Parathyroid adenoma (tissue), 2 donors: ENCODE data around the gene KRTAP4-16.
"Not testable (repeated sequence)": the region's sequence is repeated elsewhere in the genome, so short reads cannot be mapped to it uniquely, and the experiment has no call there.

Experiments
- H2AFZ ChIP-seq: fragments of 300-600 bp; sonication (generic); one replicate; pipeline ENCODE4 v1.7.0; 2017; ENCODE audit warnings: antibody characterized with exemption, mild to moderate bottlenecking
- H3K27ac ChIP-seq: fragments of 300-600 bp; sonication (generic); one replicate; pipeline ENCODE4 v1.7.0; 2017
- H3K27me3 ChIP-seq: fragments of 300-600 bp; sonication (generic); one replicate; pipeline ENCODE4 v1.7.0; 2017; ENCODE audit warnings: low read length; ENCODE audit not compliant: control insufficient read depth, insufficient read depth
- H3K36me3 ChIP-seq: fragments of 300-600 bp; sonication (generic); one replicate; pipeline ENCODE4 v1.7.0; 2017; ENCODE audit warnings: low read length; ENCODE audit not compliant: control insufficient read depth, insufficient read depth
- H3K4me1 ChIP-seq: fragments of 300-600 bp; sonication (generic); one replicate; pipeline ENCODE4 v1.7.0; 2017; ENCODE audit warnings: control low read depth
- H3K4me2 ChIP-seq: fragments of 300-600 bp; sonication (generic); one replicate; pipeline ENCODE4 v1.7.0; 2017; ENCODE audit warnings: low read length
- H3K4me3 ChIP-seq: fragments of 300-600 bp; sonication (generic); one replicate; pipeline ENCODE4 v1.7.0; 2017; ENCODE audit warnings: low read depth, low read length
- H3K79me2 ChIP-seq: fragments of 300-600 bp; sonication (generic); one replicate; pipeline ENCODE4 v1.7.0; 2017; ENCODE audit warnings: control low read depth
- H3K9ac ChIP-seq: fragments of 300-600 bp; sonication (generic); one replicate; pipeline ENCODE4 v1.7.0; 2017; ENCODE audit warnings: mild to moderate bottlenecking
- H3K9me3 ChIP-seq: fragments of 300-600 bp; sonication (generic); one replicate; pipeline ENCODE4 v1.7.0; 2017; ENCODE audit warnings: low read length; ENCODE audit not compliant: control insufficient read depth
- TF ChIP-seq, protein P1 (sequence below): fragments of 300-600 bp; sonication (generic); IDR thresholded peaks from one replicate; pipeline ENCODE4 v1.7.0; 2017; ENCODE audit warnings: antibody characterized with exemption, mild to moderate bottlenecking
- donor health status: primary hyperparathyroidism.

KRTAP4-16 gene

DNA sequence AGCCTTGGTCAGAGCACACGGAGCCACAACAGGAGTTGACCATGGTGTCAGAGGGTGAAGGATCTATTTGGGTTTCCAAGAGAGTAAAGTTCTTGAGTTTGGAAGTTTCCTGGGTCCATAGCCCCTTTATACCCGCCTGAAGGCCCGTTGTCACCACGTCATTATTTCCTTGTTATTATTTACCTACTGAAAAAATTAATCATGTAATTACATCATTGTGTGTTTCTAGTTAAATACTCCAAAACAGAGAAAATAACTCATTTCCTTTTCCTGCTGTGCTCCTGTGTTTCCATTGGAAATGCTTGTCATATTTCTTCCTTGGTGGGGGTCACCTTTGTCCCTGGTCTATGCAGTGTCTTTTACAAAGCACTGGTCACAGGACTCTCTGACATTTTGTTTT is 4.0 kb downstream of the KRTAP4-16 start, which contains the start of gene KRTAP4-8:
Gene KRTAP4-8, minus strand, starts transcription at position 101 of the 400 bp plus-strand sequence. Its CDS starts 58 bp downstream, at position 43.
- H3K9ac ChIP-seq: no peak within 1 kb of the TSS
- no peaks in the 10 kb centered on the region for H3K27me3 ChIP-seq
- H3K79me2 ChIP-seq: no peaks in the 10 kb centered on the region
- no peak within 1 kb of the TSS for H2AFZ ChIP-seq
- H3K4me3 ChIP-seq: no peak within 1 kb of the TSS
- no peaks in the 10 kb centered on the region for H3K36me3 ChIP-seq
- no peak within 1 kb of the TSS for H3K4me2 ChIP-seq
- no peak within 1 kb of the TSS for H3K27ac ChIP-seq
- H3K9me3 ChIP-seq: no peaks in the 10 kb centered on the region
- TF ChIP-seq, protein P1, sequence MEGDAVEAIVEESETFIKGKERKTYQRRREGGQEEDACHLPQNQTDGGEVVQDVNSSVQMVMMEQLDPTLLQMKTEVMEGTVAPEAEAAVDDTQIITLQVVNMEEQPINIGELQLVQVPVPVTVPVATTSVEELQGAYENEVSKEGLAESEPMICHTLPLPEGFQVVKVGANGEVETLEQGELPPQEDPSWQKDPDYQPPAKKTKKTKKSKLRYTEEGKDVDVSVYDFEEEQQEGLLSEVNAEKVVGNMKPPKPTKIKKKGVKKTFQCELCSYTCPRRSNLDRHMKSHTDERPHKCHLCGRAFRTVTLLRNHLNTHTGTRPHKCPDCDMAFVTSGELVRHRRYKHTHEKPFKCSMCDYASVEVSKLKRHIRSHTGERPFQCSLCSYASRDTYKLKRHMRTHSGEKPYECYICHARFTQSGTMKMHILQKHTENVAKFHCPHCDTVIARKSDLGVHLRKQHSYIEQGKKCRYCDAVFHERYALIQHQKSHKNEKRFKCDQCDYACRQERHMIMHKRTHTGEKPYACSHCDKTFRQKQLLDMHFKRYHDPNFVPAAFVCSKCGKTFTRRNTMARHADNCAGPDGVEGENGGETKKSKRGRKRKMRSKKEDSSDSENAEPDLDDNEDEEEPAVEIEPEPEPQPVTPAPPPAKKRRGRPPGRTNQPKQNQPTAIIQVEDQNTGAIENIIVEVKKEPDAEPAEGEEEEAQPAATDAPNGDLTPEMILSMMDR: no peak
- H3K4me1 ChIP-seq: no peaks in the 10 kb centered on the region

DNA sequence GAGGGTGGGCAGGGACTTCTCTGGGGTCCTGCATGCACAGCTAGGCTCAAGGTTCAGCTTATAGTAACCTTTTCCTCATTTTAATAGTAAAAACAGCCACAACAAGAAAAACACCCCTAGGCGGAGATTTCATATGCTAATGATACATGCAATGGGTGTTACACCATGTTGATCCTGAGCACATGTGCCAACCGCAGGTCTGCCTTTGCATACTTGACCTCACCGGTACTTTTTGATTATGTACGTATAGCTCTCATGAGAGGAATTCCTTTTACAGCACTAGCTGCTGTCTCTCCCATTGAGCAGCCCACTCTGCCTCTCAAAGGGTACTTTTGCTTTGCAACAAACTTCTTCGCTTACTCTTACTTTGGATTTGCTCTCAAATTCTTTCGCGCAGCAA is 6.0 kb downstream of the KRTAP4-16 start:
- no peaks in the 10 kb centered on the region for H3K4me1 ChIP-seq
- no peaks in the 10 kb centered on the region for H3K79me2 ChIP-seq
- TF ChIP-seq, protein P1: no peak
- H3K36me3 ChIP-seq: no peaks in the 10 kb centered on the region
- H3K27me3 ChIP-seq: no peaks in the 10 kb centered on the region
- no peak overlapping the region for H3K4me3 ChIP-seq
- no peak overlapping the region for H3K27ac ChIP-seq
- no peaks in the 10 kb centered on the region for H3K9me3 ChIP-seq
- no peak overlapping the region for H2AFZ ChIP-seq
- H3K9ac ChIP-seq: no peak overlapping the region
- H3K4me2 ChIP-seq: no peak overlapping the region

DNA sequence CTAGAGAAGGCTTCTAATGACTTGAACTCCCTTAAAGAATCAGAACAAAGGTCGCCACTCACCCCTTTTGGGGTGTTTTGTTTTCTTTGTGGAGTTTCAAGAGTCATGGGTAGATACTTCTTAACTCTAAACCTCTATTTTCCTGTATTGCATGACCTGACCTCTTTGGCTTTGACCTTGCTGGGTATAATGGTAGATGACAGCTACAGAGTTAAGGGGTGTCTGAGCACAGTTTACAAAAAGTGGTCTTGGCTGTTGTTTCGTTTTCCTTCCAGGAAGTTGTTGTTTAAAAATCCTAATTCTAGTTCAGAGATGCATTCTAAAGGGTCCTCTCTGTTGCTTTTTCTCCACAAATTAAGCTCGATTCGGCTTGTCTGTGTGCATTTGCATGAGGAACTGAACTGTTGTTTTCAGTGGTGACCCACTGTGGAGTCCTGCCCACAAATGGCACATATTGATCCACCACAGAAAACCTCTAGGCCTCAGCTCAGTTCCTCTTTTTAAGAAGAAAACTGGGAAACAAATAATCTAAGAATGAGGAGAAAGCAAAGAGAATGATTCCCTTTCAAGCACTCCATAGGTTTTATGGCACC is 13.2 kb downstream of the KRTAP4-16 start:
- not testable (repeated sequence) for H3K4me3 ChIP-seq, H3K27me3 ChIP-seq, H3K9me3 ChIP-seq, H3K9ac ChIP-seq, H3K4me1 ChIP-seq, H3K36me3 ChIP-seq, H2AFZ ChIP-seq, H3K4me2 ChIP-seq, H3K79me2 ChIP-seq, H3K27ac ChIP-seq

DNA sequence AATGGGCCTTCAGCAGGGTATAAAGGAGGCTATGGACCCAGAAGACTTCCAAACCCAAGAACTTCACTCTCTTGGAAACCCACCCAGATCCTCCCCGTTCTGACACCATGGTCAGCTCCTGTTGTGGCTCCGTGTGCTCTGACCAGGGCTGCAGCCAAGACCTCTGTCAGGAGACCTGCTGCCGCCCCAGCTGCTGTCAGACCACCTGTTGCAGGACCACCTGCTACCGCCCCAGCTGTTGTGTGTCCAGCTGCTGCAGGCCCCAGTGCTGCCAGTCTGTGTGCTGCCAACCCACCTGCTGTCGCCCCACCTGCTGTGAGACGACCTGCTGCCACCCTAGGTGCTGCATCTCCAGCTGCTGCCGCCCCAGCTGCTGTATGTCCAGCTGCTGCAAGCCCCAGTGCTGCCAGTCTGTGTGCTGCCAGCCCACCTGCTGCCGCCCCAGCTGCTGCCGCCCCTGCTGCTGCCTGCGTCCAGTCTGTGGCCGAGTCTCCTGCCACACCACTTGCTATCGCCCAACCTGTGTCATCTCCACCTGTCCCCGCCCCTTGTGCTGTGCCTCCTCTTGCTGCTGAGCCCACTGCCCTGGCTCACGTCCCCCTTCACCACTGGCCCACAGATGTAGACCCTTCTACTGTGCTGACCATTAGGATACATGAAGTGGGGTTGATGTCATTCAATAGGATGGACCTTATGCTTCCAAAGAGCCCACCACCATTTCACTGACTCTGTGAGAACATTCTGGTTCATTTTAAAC is 17.7 kb downstream of the KRTAP4-16 start, which contains the start of gene KRTAP4-7:
Gene KRTAP4-7, plus strand, starts transcription at position 51 of the 757 bp plus-strand sequence. Its CDS starts 57 bp downstream, at position 108.
- not testable (repeated sequence) for H3K9me3 ChIP-seq, H3K27me3 ChIP-seq, H3K79me2 ChIP-seq, H3K27ac ChIP-seq, H3K4me3 ChIP-seq, H3K36me3 ChIP-seq, H3K4me2 ChIP-seq, H2AFZ ChIP-seq, H3K9ac ChIP-seq, H3K4me1 ChIP-seq

DNA sequence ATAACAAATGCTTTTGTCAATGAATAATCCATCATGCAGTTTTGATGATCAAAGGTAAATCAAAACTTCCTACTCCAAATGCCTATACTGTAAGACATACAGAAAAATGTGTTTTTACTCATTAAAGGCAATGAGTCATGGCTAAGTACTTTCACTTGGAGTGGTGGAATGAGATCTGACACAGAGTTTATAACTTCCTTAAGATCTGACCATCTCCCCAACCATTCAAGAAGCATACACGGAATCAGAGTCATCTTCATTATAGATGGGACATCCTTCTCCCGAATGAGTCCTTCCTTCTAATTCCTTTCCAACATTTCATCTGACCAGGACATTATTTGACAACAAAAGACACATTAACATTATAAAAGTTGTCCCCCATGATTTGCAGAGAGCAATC is 18.6 kb downstream of the KRTAP4-16 start:
- H3K4me1 ChIP-seq: not testable (repeated sequence)

DNA sequence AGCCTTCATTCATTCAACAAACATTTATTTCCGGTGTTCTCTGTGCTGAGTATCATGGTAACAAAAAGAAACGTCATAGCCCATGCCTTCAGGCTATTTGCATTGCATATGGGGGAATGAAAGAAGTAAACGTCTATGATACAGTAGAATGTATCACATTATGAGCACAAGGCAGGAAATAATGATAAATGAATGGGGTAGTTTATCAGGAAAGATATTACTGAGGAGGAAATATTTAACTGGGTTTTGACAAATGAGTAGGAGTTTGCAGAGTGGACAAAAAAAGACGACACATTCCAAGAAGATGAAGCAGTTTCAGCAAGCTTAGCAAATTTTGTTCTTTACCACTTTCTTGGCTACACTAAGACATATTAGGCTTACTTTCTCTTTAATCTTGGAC is 19.4 kb downstream of the KRTAP4-16 start:
- Histone ChIP-seq H3K4me2 (no peak overlapping the region), H3K4me1 (no peaks in the 10 kb centered on the region), H3K9me3 (no peaks in the 10 kb centered on the region), H2AFZ (no peak overlapping the region), H3K4me3 (no peak overlapping the region), H3K27me3 (no peaks in the 10 kb centered on the region), H3K27ac (no peak overlapping the region), H3K9ac (no peak overlapping the region), H3K79me2 (no peaks in the 10 kb centered on the region), H3K36me3 (no peaks in the 10 kb centered on the region)
- TF ChIP-seq, protein P1: no peak

More for the DNA sequence above, 18.6 kb downstream of the KRTAP4-16 start:
- not testable (repeated sequence) for H3K4me2 ChIP-seq, H3K27ac ChIP-seq, H3K9me3 ChIP-seq, H3K9ac ChIP-seq, H3K4me3 ChIP-seq, H3K27me3 ChIP-seq, H3K36me3 ChIP-seq, H2AFZ ChIP-seq, H3K79me2 ChIP-seq
